ENCODE results near the gene SUGP1.

- TF ChIP-seq, protein P1, sequence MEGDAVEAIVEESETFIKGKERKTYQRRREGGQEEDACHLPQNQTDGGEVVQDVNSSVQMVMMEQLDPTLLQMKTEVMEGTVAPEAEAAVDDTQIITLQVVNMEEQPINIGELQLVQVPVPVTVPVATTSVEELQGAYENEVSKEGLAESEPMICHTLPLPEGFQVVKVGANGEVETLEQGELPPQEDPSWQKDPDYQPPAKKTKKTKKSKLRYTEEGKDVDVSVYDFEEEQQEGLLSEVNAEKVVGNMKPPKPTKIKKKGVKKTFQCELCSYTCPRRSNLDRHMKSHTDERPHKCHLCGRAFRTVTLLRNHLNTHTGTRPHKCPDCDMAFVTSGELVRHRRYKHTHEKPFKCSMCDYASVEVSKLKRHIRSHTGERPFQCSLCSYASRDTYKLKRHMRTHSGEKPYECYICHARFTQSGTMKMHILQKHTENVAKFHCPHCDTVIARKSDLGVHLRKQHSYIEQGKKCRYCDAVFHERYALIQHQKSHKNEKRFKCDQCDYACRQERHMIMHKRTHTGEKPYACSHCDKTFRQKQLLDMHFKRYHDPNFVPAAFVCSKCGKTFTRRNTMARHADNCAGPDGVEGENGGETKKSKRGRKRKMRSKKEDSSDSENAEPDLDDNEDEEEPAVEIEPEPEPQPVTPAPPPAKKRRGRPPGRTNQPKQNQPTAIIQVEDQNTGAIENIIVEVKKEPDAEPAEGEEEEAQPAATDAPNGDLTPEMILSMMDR (optimal IDR thresholded peaks at IDR 0.05 in 1 of 3, IDR thresholded peaks at IDR 0.05 in 1 of 3, conservative IDR thresholded peaks at IDR 0.05 in 1 of 3; ENCODE audit: extremely low read depth in 1 of 3, insufficient read depth in 2 of 3, low read length in 3 of 3): no peak
- TF ChIP-seq EZH2 (IDR thresholded peaks at IDR 0.05; ENCODE audit: low read length): no peak
These were observed 17.8 kb upstream of the SUGP1 start for GRCh38 chr19:19338082-19338481.
